Sigmoid colon (tissue), 7 donors: ENCODE data around the gene ELF5. TPM values are rescaled to one million over a fixed set of nuclear protein-coding genes. Genes with fewer than 3 reads are reported as not detected.

Experiments
- DNase-seq: peaks from one replicate; pipeline ENCODE4 v3.0.0-alpha.2; 2019
- H3K27ac ChIP-seq, 4 donors: fragments of 200-600 bp; sonication (generic); one replicate each; pipeline ENCODE4 v1.5.1; 2016 to 2019; ENCODE audit warnings: mild to moderate bottlenecking in 1 of 4
- H3K27me3 ChIP-seq, 3 donors: fragments of 200-600 bp; sonication (generic); one replicate each; pipeline ENCODE4 v1.5.1; 2019; ENCODE audit warnings: mild to moderate bottlenecking in 1 of 3
- H3K36me3 ChIP-seq, 4 donors: fragments of 200-600 bp; sonication (generic); one replicate each; pipeline ENCODE4 v1.5.1; 2016 to 2019
- H3K4me1 ChIP-seq, 4 donors: fragments of 200-600 bp; sonication (generic); one replicate each; pipeline ENCODE4 v1.5.1; 2017 to 2019
- H3K4me3 ChIP-seq, 4 donors: fragments of 200-600 bp; sonication (generic); one replicate each; pipeline ENCODE4 v1.5.1; 2017 to 2019; ENCODE audit warnings: mild to moderate bottlenecking in 2 of 4, moderate library complexity in 1 of 4
- H3K9me3 ChIP-seq, 4 donors: fragments of 200-600 bp in 3 of 4; sonication (generic) in 3 of 4; one replicate each; pipeline versions ENCODE4 v1.5.1 to v1.6.1; 2013 to 2019
- CTCF ChIP-seq, 4 experiments: fragments of 450-650 bp in 3 of 4; fragments of 200-600 bp in 1 of 4; IDR thresholded peaks; one replicate each; pipeline ENCODE4 v1.5.1; 2016 to 2019; ENCODE audit warnings: antibody characterized with exemption in 4 of 4, mild to moderate bottlenecking in 3 of 4, moderate library complexity in 2 of 4
- EP300 ChIP-seq, 4 donors: sonication (generic); formaldehyde crosslinking; IDR thresholded peaks; one replicate each; pipeline ENCODE4 v1.6.1; 2017; ENCODE audit warnings: antibody characterized with exemption in 4 of 4
- POLR2A ChIP-seq, 2 donors: fragments of 450-650 bp; IDR thresholded peaks; one replicate each; pipeline ENCODE4 v1.6.1; 2016; ENCODE audit warnings: antibody characterized with exemption in 2 of 2, mild to moderate bottlenecking in 2 of 2, moderate library complexity in 2 of 2
- POLR2AphosphoS5 ChIP-seq, 4 donors: sonication (generic); formaldehyde crosslinking; IDR thresholded peaks; one replicate each; pipeline ENCODE4 v1.6.1; 2017; ENCODE audit warnings: antibody characterized with exemption in 4 of 4
- WGBS, 2 donors: extraction: QIAGEN DNeasy Blood & Tissue Kit; methylation state at CpG; one replicate each; pipeline ENCODE4 v1.1.7; 2013; 5-methylcytosine and 5-hydroxymethylcytosine counted together
- intact Hi-C: fragments of 100-400 bp; cut with DNase I; formaldehyde crosslinking; loops from one replicate; pipeline ENCODE4 v1.15.1; 2023
- polyA plus RNA-seq, 3 donors: library from polyadenylated mRNA; stranded (reverse); fragments of 200-250 nt; gene quantifications; one replicate each; pipeline ENCODE4 v1.2.3, GENCODE V29; 2013
- total RNA-seq, 4 donors: library from RNA; depleted of rRNA; stranded (reverse); fragments of >200 nt; gene quantifications; one replicate each; pipeline ENCODE4 v1.1.0, GENCODE V29; 2016
- donor health status: healthy with polysubstance abuse.
- donor health status: Bipolar disorder and iron deficiency.
- donor health status: healthy.

The ELF5 gene
- total and polyA plus RNA-seq, 7 donors: not detected

GRCh38 chr11:34542089-34542488 lies 28.5 kb upstream of the ELF5 start:
- TF ChIP-seq POLR2AphosphoS5 (IDR thresholded peaks at IDR 0.05) (no peak), EP300 (IDR thresholded peaks at IDR 0.05) (no peak), POLR2A (IDR thresholded peaks at IDR 0.05) (no peak), CTCF (IDR thresholded peaks at IDR 0.05) (no peak)

GRCh38 chr11:34540870-34541269 lies 27.3 kb upstream of the ELF5 start:
- intact Hi-C loops: no loop called here

More at GRCh38 chr11:34542089-34542488, 28.5 kb upstream of the ELF5 start:
- no peak for DNase-seq
- Histone ChIP-seq H3K27ac (no peak overlapping the region), H3K27me3 (no peaks in the 10 kb centered on the region), H3K4me3 (no peak overlapping the region), H3K36me3 (no peaks in the 10 kb centered on the region), H3K9me3 (no peaks in the 10 kb centered on the region), H3K4me1 (no peaks in the 10 kb centered on the region)
- intact Hi-C loops: no loop called here

DNA sequence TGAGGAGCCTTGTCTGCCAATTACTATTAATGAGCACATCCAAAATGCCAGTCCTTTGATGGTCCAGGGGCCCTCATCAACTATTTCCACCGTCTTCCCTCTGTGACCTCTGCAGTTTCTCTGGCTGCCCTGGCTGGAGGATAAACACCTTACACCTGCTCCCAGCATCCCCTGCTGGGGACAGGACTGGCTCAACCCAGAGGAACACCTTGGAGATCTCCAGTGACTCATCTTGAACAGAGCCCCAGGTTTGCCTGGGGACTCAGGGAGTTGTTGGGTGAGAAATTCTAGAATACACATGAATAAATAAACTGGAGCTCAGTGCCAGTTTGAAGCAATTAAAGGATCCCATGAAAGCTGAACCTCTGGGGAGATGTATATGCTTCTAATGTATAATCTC lies 24.0 kb upstream of the ELF5 start:
- no peaks in the 10 kb centered on the region for H3K4me1 ChIP-seq
- H3K9me3 ChIP-seq: peaks cover 0 to 7% (median 2%) of the 10 kb centered on the region in 4 donors
- no peak overlapping the region for H3K4me3 ChIP-seq
- H3K27me3 ChIP-seq: no peaks in the 10 kb centered on the region
- H3K36me3 ChIP-seq: no peaks in the 10 kb centered on the region
- 57 to 70% methylated on average over 1 of the region's 1 CpG for WGBS, 2 donors
- H3K27ac ChIP-seq: no peak overlapping the region
- no peak for TF ChIP-seq POLR2A (IDR thresholded peaks at IDR 0.05)
- no peak for TF ChIP-seq CTCF (IDR thresholded peaks at IDR 0.05)
- TF ChIP-seq POLR2AphosphoS5 (IDR thresholded peaks at IDR 0.05): no peak
- TF ChIP-seq EP300 (IDR thresholded peaks at IDR 0.05): no peak
- intact Hi-C loops: no loop called here
- no peak for DNase-seq

More at GRCh38 chr11:34540870-34541269, 27.3 kb upstream of the ELF5 start:
- TF ChIP-seq POLR2A (IDR thresholded peaks at IDR 0.05): no peak
- TF ChIP-seq POLR2AphosphoS5 (IDR thresholded peaks at IDR 0.05): no peak
- no peak for TF ChIP-seq CTCF (IDR thresholded peaks at IDR 0.05)
- TF ChIP-seq EP300 (IDR thresholded peaks at IDR 0.05): no peak
- Histone ChIP-seq H3K36me3 (no peaks in the 10 kb centered on the region), H3K27me3 (no peaks in the 10 kb centered on the region), H3K4me1 (no peaks in the 10 kb centered on the region), H3K4me3 (no peak overlapping the region), H3K27ac (no peak overlapping the region), H3K9me3 (no peaks in the 10 kb centered on the region)
- WGBS, 2 donors: 73 to 80% methylated on average over 6 of the region's 6 CpGs
- DNase-seq: no peak

DNA sequence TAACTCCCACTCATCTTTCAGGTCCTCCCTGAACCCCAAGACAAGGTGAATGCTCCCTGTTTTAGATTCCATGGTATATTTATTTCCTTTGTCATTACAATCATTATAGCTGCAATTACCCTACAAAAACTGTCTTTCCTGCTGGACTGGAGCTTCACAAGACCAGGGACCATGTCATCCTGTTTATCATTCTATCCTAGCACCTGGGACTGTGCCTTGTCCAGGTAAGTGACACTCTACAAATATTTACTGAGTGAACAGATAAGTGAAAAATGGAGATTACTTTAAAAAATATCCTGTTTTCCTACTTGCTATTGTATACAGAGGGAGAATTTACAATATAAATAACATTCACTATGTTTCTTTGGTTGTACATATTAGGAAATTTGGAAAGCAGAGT lies 22.5 kb upstream of the ELF5 start:
- TF ChIP-seq POLR2A (IDR thresholded peaks at IDR 0.05) (no peak), CTCF (IDR thresholded peaks at IDR 0.05) (no peak), EP300 (IDR thresholded peaks at IDR 0.05) (no peak), POLR2AphosphoS5 (IDR thresholded peaks at IDR 0.05) (no peak)
- Histone ChIP-seq H3K27ac (no peak overlapping the region), H3K27me3 (no peaks in the 10 kb centered on the region), H3K9me3 (peaks cover 0 to 7% (median 2%) of the 10 kb centered on the region in 4 donors), H3K4me3 (no peak overlapping the region), H3K36me3 (no peaks in the 10 kb centered on the region), H3K4me1 (no peaks in the 10 kb centered on the region)
- DNase-seq: no peak
- intact Hi-C loops: no loop called here

DNA sequence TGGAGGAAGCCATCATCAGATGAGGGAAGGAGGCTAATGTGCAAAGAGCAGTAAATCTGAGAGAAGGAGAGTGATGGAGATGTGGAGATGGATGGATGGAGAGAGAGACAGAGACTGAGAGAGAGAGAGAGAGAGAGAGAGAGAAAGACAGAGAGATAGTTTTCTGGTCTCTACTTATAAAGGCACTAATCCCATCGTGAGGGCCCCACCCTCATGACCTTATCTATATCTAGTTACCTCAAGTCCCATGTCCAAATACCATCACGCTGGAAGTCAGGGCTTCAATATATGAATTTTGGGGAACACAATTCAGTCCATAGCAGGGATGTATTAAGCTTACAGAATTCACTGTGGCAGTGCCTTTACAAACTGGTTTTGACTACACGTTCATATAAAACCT lies 21.2 kb upstream of the ELF5 start:
- peaks cover 0 to 7% (median 2%) of the 10 kb centered on the region in 4 donors for H3K9me3 ChIP-seq
- no peak overlapping the region for H3K27ac ChIP-seq
- no peaks in the 10 kb centered on the region for H3K4me1 ChIP-seq
- H3K36me3 ChIP-seq: no peaks in the 10 kb centered on the region
- no peaks in the 10 kb centered on the region for H3K27me3 ChIP-seq
- DNase-seq: no peak
- TF ChIP-seq CTCF (IDR thresholded peaks at IDR 0.05): no peak
- intact Hi-C loops: no loop called here
- WGBS, 2 donors: 89 to 92% methylated on average over 3 of the region's 3 CpGs
- no peak overlapping the region for H3K4me3 ChIP-seq
